DOHH2 (cell line): ENCODE data around the gene SLC6A8.

Experiments used
- H3F3A ChIP-seq: fragments of 200-600 bp; sonication (generic), shearing (Covaris generic); 2 replicates; pipeline ENCODE4 v1.6.0; 2016; ENCODE audit warnings: antibody characterized with exemption, mild to moderate bottlenecking; ENCODE audit not compliant: control insufficient read depth, insufficient read depth
- H3K27ac ChIP-seq: fragments of 200-600 bp; sonication (generic); 2 replicates; pipeline ENCODE4 v1.5.1; 2014; ENCODE audit warnings: low read depth, mild to moderate bottlenecking, low read length, moderate library complexity
- H3K27me3 ChIP-seq: fragments of 200-600 bp; sonication (generic); 2 replicates; pipeline ENCODE4 v1.6.1; 2014; ENCODE audit warnings: mild to moderate bottlenecking, low read length, mixed read lengths; ENCODE audit not compliant: control insufficient read depth
- H3K36me3 ChIP-seq: fragments of 200-600 bp; sonication (generic); 2 replicates; pipeline ENCODE4 v1.6.1; 2014; ENCODE audit warnings: mild to moderate bottlenecking, low read length, moderate library complexity, mixed read lengths; ENCODE audit not compliant: control insufficient read depth
- H3K4me1 ChIP-seq: fragments of 200-600 bp; sonication (generic); 2 replicates; pipeline ENCODE4 v1.6.1; 2014; ENCODE audit warnings: mild to moderate bottlenecking, low read length, mixed read lengths; ENCODE audit not compliant: control insufficient read depth
- H3K4me2 ChIP-seq: fragments of 200-600 bp; sonication (generic); 2 replicates; pipeline ENCODE4 v1.6.0; 2014; ENCODE audit warnings: mild to moderate bottlenecking, low read length, moderate library complexity
- H3K4me3 ChIP-seq: fragments of 200-600 bp; sonication (generic); 2 replicates; pipeline ENCODE4 v1.5.1; 2014; ENCODE audit warnings: mild to moderate bottlenecking, low read length, mixed read lengths
- H3K79me2 ChIP-seq: fragments of 200-600 bp; sonication (generic); 2 replicates; pipeline ENCODE4 v1.6.1; 2014; ENCODE audit warnings: mild to moderate bottlenecking, low read length, mixed read lengths; ENCODE audit not compliant: control insufficient read depth
- H3K9me2 ChIP-seq: fragments of 200-600 bp; sonication (generic); replicated peaks from 2 replicates; pipeline ENCODE4 v1.6.1; 2014; ENCODE audit warnings: mild to moderate bottlenecking, low read length, mixed read lengths; ENCODE audit not compliant: control insufficient read depth
- H3K9me3 ChIP-seq: fragments of 200-600 bp; sonication (generic); 2 replicates; pipeline ENCODE4 v1.6.1; 2014; ENCODE audit warnings: antibody characterized with exemption, low read length, mixed read lengths; ENCODE audit not compliant: control insufficient read depth, insufficient read depth
- H4K20me1 ChIP-seq: fragments of 200-600 bp; sonication (generic); 2 replicates; pipeline ENCODE4 v1.6.0; 2014; ENCODE audit warnings: low read depth, mild to moderate bottlenecking, antibody characterized with exemption, low read length, moderate library complexity; ENCODE audit not compliant: control insufficient read depth, insufficient read depth
- EZH2phosphoT487 ChIP-seq: fragments of 200-600 bp; sonication (generic); IDR thresholded peaks from 2 replicates; pipeline ENCODE4 v1.6.1; 2017; ENCODE audit warnings: borderline replicate concordance, mild to moderate bottlenecking, antibody characterized with exemption, low read length, moderate library complexity, mixed read lengths
- TF ChIP-seq, protein P1 (sequence below): fragments of 200-600 bp; sonication (generic); IDR thresholded peaks from one replicate; pipeline ENCODE4 v1.5.1; 2014; ENCODE audit warnings: antibody characterized with exemption, mild to moderate bottlenecking, low read depth, low read length; ENCODE audit not compliant: poor library complexity, severe bottlenecking

Gene SLC6A8

GRCh38 chrX:153659268-153659667, 28.5 kb upstream of the SLC6A8 start:
- 0 out of 2 replicates have a peak, but pooled peaks cover 6% of the 10 kb centered on the region for H3K27me3 ChIP-seq
- H3F3A ChIP-seq: no peaks in the 10 kb centered on the region
- no peaks in the 10 kb centered on the region for H3K36me3 ChIP-seq
- TF ChIP-seq EZH2phosphoT487: no peak
- TF ChIP-seq, protein P1, sequence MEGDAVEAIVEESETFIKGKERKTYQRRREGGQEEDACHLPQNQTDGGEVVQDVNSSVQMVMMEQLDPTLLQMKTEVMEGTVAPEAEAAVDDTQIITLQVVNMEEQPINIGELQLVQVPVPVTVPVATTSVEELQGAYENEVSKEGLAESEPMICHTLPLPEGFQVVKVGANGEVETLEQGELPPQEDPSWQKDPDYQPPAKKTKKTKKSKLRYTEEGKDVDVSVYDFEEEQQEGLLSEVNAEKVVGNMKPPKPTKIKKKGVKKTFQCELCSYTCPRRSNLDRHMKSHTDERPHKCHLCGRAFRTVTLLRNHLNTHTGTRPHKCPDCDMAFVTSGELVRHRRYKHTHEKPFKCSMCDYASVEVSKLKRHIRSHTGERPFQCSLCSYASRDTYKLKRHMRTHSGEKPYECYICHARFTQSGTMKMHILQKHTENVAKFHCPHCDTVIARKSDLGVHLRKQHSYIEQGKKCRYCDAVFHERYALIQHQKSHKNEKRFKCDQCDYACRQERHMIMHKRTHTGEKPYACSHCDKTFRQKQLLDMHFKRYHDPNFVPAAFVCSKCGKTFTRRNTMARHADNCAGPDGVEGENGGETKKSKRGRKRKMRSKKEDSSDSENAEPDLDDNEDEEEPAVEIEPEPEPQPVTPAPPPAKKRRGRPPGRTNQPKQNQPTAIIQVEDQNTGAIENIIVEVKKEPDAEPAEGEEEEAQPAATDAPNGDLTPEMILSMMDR: no peak
- H3K4me3 ChIP-seq: no peak overlapping the region
- no peaks in the 10 kb centered on the region for H3K9me2 ChIP-seq
- no peak overlapping the region for H3K27ac ChIP-seq
- H3K4me1 ChIP-seq: no peaks in the 10 kb centered on the region
- no peaks in the 10 kb centered on the region for H3K9me3 ChIP-seq
- no peaks in the 10 kb centered on the region for H3K79me2 ChIP-seq
- no peak overlapping the region for H3K4me2 ChIP-seq
- H4K20me1 ChIP-seq: no peaks in the 10 kb centered on the region

DNA sequence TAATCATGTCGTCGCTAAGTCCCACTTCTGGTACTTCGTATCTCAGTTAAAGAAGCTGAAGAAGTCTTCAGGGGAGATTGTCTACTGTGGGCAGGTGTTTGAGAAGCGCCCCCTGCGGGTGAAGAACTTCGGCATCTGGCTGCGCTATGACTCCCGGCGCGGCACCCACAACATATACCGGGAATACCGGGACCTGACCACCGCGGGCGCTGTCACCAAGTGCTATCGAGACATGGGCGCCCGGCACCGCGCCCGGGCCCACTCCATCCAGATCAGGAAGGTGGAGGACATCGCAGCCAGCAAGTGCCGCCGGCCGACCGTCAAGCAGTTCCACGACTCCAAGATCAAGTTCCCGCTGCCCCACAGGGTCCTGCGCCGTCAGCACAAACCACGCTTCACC, 25.5 kb upstream of the SLC6A8 start:
- TF ChIP-seq, protein P1: peak; percentile 54
- TF ChIP-seq EZH2phosphoT487: no peak
- H3K27me3 ChIP-seq: 0 out of 2 replicates have a peak, but pooled peaks cover 6% of the 10 kb centered on the region
- no peaks in the 10 kb centered on the region for H4K20me1 ChIP-seq
- no peaks in the 10 kb centered on the region for H3F3A ChIP-seq
- H3K9me3 ChIP-seq: no peaks in the 10 kb centered on the region
- H3K4me2 ChIP-seq: no peak overlapping the region
- no peaks in the 10 kb centered on the region for H3K79me2 ChIP-seq
- no peak overlapping the region for H3K4me3 ChIP-seq
- no peaks in the 10 kb centered on the region for H3K36me3 ChIP-seq
- no peaks in the 10 kb centered on the region for H3K9me2 ChIP-seq
- no peaks in the 10 kb centered on the region for H3K4me1 ChIP-seq
- H3K27ac ChIP-seq: no peak overlapping the region

DNA sequence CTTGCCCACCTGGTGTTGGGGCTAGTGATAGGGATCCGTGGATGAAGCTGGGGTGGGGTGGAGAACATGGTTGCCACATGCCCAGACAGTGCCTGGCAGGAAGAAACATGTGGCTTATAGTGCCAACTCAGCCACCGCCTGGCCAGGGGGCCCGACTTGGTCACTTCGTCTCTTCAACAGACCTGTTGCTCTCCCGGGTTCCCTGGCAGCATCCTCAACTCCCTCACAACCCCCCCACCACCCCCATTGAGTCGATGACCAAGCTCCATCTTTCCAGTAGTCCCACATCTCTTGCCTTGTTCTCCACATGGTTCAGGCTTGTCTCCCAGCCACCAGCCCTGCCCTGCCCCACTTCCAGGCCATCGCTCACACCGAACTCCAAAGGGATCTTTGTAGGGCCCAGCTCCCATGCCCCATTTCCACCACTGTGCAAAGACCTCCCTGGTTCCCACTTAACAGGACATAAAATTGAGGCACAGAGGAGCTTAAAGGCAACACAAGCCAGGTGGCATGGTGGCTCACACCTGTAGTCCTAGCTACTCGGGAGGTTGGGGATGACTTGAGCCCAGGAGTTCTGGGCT, 21.9 kb upstream of the SLC6A8 start:
- H3F3A ChIP-seq: no peaks in the 10 kb centered on the region
- H3K9me3 ChIP-seq: no peaks in the 10 kb centered on the region
- TF ChIP-seq, protein P1: no peak
- TF ChIP-seq EZH2phosphoT487: no peak
- H3K4me2 ChIP-seq: no peak overlapping the region
- no peaks in the 10 kb centered on the region for H3K9me2 ChIP-seq
- no peak overlapping the region for H3K4me3 ChIP-seq
- H3K79me2 ChIP-seq: no peaks in the 10 kb centered on the region
- H3K4me1 ChIP-seq: no peaks in the 10 kb centered on the region
- H3K27ac ChIP-seq: no peak overlapping the region
- 0 out of 2 replicates have a peak, but pooled peaks cover 6% of the 10 kb centered on the region for H3K27me3 ChIP-seq
- H4K20me1 ChIP-seq: no peaks in the 10 kb centered on the region
- H3K36me3 ChIP-seq: no peaks in the 10 kb centered on the region
